Measurements from ENCODE around the gene AFAP1L2. TPM values are rescaled to one million over a fixed set of nuclear protein-coding genes. Genes with fewer than 3 reads are reported as not detected.

Gene AFAP1L2
- polyA plus RNA-seq, 1 donor from 2014 or later, result 0.88 TPM

DNA sequence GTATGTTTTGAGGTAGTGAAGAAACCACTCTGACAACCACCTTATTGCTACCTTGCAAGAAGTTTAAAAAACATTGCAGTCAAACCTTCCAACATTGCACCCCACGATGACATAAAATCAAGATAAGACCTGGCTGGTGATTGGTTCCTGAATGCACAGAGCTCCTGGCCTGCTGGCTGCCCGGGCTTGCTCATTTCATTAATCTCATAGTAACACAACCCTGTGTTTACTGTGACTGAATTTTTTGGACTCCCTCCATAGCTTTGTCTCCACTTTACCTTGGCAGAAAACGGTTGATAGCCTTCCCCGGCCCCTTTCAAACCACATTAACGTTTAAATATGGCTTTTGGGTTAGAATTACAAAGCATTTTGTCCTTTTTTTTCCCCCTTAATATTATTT is 137.8 kb downstream of the AFAP1L2 start:
- Histone ChIP-seq H3K79me2 (replicated peaks; ENCODE audit: insufficient read depth, low read length) (no peaks in the 10 kb centered on the region), H3K9me3 (ENCODE audit: low read length) (no peaks in the 10 kb centered on the region), H3K36me3 (ENCODE audit: insufficient read depth, low read length) (no peaks in the 10 kb centered on the region), H3K27me3 (ENCODE audit: insufficient read depth, low read depth, low read length) (no peaks in the 10 kb centered on the region), H4K20me1 (ENCODE audit: insufficient read depth) (no peaks in the 10 kb centered on the region), H2AFZ (ENCODE audit: low read depth, low read length) (no peak overlapping the region), H3K4me3 (ENCODE audit: low read length) (no peak overlapping the region), H3K4me2 (ENCODE audit: low read length) (no peak overlapping the region), H3F3A (ENCODE audit: insufficient read depth, low read length, poor library complexity, severe bottlenecking) (no peaks in the 10 kb centered on the region), H3K9me2 (ENCODE audit: insufficient read depth, low read length) (no peaks in the 10 kb centered on the region), H3K9ac (ENCODE audit: low read length) (no peak overlapping the region), H3K27ac (ENCODE audit: low read length) (no peak overlapping the region)
- TF ChIP-seq, protein P1, sequence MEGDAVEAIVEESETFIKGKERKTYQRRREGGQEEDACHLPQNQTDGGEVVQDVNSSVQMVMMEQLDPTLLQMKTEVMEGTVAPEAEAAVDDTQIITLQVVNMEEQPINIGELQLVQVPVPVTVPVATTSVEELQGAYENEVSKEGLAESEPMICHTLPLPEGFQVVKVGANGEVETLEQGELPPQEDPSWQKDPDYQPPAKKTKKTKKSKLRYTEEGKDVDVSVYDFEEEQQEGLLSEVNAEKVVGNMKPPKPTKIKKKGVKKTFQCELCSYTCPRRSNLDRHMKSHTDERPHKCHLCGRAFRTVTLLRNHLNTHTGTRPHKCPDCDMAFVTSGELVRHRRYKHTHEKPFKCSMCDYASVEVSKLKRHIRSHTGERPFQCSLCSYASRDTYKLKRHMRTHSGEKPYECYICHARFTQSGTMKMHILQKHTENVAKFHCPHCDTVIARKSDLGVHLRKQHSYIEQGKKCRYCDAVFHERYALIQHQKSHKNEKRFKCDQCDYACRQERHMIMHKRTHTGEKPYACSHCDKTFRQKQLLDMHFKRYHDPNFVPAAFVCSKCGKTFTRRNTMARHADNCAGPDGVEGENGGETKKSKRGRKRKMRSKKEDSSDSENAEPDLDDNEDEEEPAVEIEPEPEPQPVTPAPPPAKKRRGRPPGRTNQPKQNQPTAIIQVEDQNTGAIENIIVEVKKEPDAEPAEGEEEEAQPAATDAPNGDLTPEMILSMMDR (IDR thresholded peaks at IDR 0.05; ENCODE audit: poor library complexity, severe bottlenecking), result no peak
- TF ChIP-seq EZH2 (IDR thresholded peaks at IDR 0.05; ENCODE audit: borderline replicate concordance, insufficient read depth, low read length, poor library complexity, severe bottlenecking) (no peak), MXI1 (conservative IDR thresholded peaks at IDR 0.05; ENCODE audit: poor library complexity, severe bottlenecking) (no peak), SMC3 (conservative IDR thresholded peaks at IDR 0.05; ENCODE audit: poor library complexity) (no peak), RAD21 (conservative IDR thresholded peaks at IDR 0.05) (no peak), TAF1 (IDR thresholded peaks at IDR 0.05; ENCODE audit: low read depth) (no peak), POLR2AphosphoS5 (IDR thresholded peaks at IDR 0.05) (no peak), EP300 (conservative IDR thresholded peaks at IDR 0.05; ENCODE audit: poor library complexity, severe bottlenecking) (no peak)
- TF ChIP-seq, protein P2, sequence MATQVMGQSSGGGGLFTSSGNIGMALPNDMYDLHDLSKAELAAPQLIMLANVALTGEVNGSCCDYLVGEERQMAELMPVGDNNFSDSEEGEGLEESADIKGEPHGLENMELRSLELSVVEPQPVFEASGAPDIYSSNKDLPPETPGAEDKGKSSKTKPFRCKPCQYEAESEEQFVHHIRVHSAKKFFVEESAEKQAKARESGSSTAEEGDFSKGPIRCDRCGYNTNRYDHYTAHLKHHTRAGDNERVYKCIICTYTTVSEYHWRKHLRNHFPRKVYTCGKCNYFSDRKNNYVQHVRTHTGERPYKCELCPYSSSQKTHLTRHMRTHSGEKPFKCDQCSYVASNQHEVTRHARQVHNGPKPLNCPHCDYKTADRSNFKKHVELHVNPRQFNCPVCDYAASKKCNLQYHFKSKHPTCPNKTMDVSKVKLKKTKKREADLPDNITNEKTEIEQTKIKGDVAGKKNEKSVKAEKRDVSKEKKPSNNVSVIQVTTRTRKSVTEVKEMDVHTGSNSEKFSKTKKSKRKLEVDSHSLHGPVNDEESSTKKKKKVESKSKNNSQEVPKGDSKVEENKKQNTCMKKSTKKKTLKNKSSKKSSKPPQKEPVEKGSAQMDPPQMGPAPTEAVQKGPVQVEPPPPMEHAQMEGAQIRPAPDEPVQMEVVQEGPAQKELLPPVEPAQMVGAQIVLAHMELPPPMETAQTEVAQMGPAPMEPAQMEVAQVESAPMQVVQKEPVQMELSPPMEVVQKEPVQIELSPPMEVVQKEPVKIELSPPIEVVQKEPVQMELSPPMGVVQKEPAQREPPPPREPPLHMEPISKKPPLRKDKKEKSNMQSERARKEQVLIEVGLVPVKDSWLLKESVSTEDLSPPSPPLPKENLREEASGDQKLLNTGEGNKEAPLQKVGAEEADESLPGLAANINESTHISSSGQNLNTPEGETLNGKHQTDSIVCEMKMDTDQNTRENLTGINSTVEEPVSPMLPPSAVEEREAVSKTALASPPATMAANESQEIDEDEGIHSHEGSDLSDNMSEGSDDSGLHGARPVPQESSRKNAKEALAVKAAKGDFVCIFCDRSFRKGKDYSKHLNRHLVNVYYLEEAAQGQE (IDR thresholded peaks at IDR 0.05; ENCODE audit: borderline replicate concordance), result no peak

DNA sequence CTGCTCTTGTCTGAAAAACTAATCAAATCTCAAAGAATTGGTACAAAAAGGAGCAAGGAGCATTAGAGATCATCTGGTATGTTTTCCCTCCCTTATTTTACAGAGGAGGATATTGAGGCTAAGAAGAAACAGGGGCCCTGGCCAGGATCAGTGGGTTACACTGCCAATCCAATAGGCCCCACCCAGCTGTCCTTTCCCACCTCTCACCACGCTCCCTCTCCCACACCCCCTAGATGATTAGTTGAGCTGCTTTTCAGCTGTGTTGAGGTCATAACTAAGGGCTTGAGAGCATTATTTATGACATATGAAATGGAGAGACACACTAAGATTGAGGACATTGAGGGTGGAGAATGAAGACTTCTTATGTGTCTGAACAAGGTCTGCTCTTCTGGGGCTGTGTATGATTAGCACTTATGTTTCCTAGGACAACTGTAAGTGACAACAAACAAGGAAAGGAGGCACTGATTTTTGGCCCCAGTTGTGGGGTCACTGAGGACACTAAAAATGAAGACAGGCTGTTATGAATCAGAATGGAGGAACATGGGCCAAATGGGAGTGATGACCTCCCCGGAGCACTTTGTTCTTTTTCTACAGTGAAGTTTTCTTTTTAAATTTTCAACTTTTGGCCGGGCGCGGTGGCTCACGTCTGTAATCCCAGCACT is 138.8 kb downstream of the AFAP1L2 start:
- H3K36me3 ChIP-seq (ENCODE audit: insufficient read depth, low read length), result no peaks in the 10 kb centered on the region
- no peaks in the 10 kb centered on the region for H3F3A ChIP-seq (ENCODE audit: insufficient read depth, low read length, poor library complexity, severe bottlenecking)
- TF ChIP-seq MXI1 (conservative IDR thresholded peaks at IDR 0.05; ENCODE audit: poor library complexity, severe bottlenecking) (no peak), RAD21 (conservative IDR thresholded peaks at IDR 0.05) (no peak), TAF1 (IDR thresholded peaks at IDR 0.05; ENCODE audit: low read depth) (no peak), EZH2 (IDR thresholded peaks at IDR 0.05; ENCODE audit: borderline replicate concordance, insufficient read depth, low read length, poor library complexity, severe bottlenecking) (no peak), POLR2AphosphoS5 (IDR thresholded peaks at IDR 0.05) (no peak), SMC3 (conservative IDR thresholded peaks at IDR 0.05; ENCODE audit: poor library complexity) (no peak), EP300 (conservative IDR thresholded peaks at IDR 0.05; ENCODE audit: poor library complexity, severe bottlenecking) (no peak)
- TF ChIP-seq, protein P2 (IDR thresholded peaks at IDR 0.05; ENCODE audit: borderline replicate concordance), result no peak
- TF ChIP-seq, protein P1 (IDR thresholded peaks at IDR 0.05; ENCODE audit: poor library complexity, severe bottlenecking), result no peak
- no peaks in the 10 kb centered on the region for H3K79me2 ChIP-seq (replicated peaks; ENCODE audit: insufficient read depth, low read length)
- H3K9me2 ChIP-seq (ENCODE audit: insufficient read depth, low read length), result no peaks in the 10 kb centered on the region
- H3K9me3 ChIP-seq (ENCODE audit: low read length), result no peaks in the 10 kb centered on the region
- no peak overlapping the region for H3K27ac ChIP-seq (ENCODE audit: low read length)
- H3K9ac ChIP-seq (ENCODE audit: low read length), result no peak overlapping the region
- no peaks in the 10 kb centered on the region for H4K20me1 ChIP-seq (ENCODE audit: insufficient read depth)
- H3K4me2 ChIP-seq (ENCODE audit: low read length), result no peak overlapping the region
- H2AFZ ChIP-seq (ENCODE audit: low read depth, low read length), result no peak overlapping the region
- H3K4me3 ChIP-seq (ENCODE audit: low read length), result no peak overlapping the region
- H3K27me3 ChIP-seq (ENCODE audit: insufficient read depth, low read depth, low read length), result no peaks in the 10 kb centered on the region

Measured in neural cell (in vitro differentiated cells).